ENCODE data around the gene FRMD4A. TPM values are rescaled to one million over a fixed set of nuclear protein-coding genes. Genes with fewer than 3 reads are reported as not detected.

The FRMD4A gene
- total RNA-seq, 1 experiment from 2014 or later, result 18.3 TPM

DNA sequence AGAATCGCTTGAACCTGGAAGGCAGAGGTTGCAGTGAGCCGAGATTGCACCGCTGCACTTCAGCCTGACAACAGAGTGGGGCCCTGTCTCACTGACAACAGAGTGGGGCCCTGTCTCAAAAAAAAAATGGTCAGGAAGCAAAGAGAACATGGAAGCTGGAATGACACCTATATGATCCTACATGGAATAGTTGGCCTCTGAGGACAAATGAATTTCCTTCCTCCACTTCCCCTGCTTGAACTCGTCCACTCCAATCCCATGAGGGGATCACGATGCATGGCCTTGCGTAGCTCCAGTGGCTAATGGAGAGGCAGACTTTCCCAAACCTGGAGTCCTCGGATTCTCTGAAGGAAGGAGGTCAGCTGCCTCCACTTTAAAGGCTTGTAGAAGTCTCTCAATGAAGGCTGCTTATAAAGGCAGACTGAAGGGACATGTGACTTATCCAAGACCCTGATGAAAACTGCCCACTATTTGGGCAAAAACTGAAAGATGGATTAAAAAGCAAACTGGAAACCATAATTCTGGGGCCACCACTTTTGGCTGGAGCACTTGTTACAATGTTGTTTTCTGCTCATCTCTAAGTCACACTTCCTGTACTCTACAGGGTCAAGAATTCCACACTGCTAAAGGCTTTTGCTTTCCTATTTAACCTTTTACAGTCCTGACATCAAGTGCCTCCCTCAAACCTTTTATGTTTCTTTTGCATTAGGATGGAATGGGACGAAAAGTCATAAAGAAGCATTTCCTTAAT is 529.4 kb downstream of the FRMD4A start:
- ChIA-PET CTCF (interaction anchor here (0.6 kb wide), 1 partner anchor 54 kb away, joined by 9 read pairs; no protein-coding TSS in a partner anchor), POLR2A (ENCODE audit: unreplicated experiment) (no interaction called here)
- TF ChIP-seq EZH2 (IDR thresholded peaks at IDR 0.05; ENCODE audit: low read depth), result no peak
- no peak for TF ChIP-seq CTCF (conservative IDR thresholded peaks at IDR 0.05)
- Histone ChIP-seq H3K4me3 (no peak overlapping the region), H3K36me3 (ENCODE audit: low read depth) (no peaks in the 10 kb centered on the region), H3K4me1 (replicated peaks; ENCODE audit: insufficient read depth) (0 out of 2 replicates have a peak, but pooled peaks cover 1% of the 10 kb centered on the region), H3K4me2 (no peak overlapping the region), H3K27ac (no peak overlapping the region), H4K20me1 (ENCODE audit: insufficient read depth) (no peaks in the 10 kb centered on the region), H3K9me2 (ENCODE audit: insufficient read depth) (no peaks in the 10 kb centered on the region), H3K27me3 (ENCODE audit: insufficient read depth, low read depth) (no peaks in the 10 kb centered on the region), H3F3A (ENCODE audit: insufficient read depth, low read depth) (no peaks in the 10 kb centered on the region), H2AFZ (no peak overlapping the region), H3K9me3 (ENCODE audit: insufficient read depth, low read depth) (no peaks in the 10 kb centered on the region), H3K79me2 (ENCODE audit: low read depth) (no peaks in the 10 kb centered on the region)
- intact Hi-C loops (cut with micrococcal nuclease; ENCODE audit: unreplicated experiment), result no loop called here
- no peak for DNase-seq
- no TSS peak for BruUV-seq (replicated peaks)

DNA sequence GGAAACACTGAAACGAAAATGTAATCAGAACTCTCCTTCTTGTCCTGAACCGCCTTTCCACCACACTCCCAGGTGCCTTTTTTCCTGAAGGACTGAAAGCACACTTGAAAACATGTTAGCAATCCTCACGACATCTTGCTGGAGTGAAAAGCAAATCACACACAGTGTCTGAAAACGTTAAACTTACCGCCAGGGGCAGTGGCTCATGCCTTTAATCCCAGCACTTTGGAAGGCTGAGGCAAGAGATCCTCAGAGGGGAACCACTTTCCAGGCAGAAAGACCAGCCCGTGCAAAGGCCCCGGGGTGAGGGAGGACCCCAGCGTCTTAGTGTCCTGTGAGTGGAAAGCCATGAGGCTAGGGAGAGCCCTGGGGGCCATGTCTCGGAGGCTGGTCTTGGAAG is 533.6 kb downstream of the FRMD4A start:
- ChIA-PET CTCF (no interaction called here), POLR2A (ENCODE audit: unreplicated experiment) (no interaction called here)
- Histone ChIP-seq H2AFZ (no peak overlapping the region), H3K9me2 (ENCODE audit: insufficient read depth) (no peaks in the 10 kb centered on the region), H3K27me3 (ENCODE audit: insufficient read depth, low read depth) (no peaks in the 10 kb centered on the region), H4K20me1 (ENCODE audit: insufficient read depth) (no peaks in the 10 kb centered on the region), H3K36me3 (ENCODE audit: low read depth) (no peaks in the 10 kb centered on the region), H3K27ac (no peak overlapping the region), H3K4me1 (replicated peaks; ENCODE audit: insufficient read depth) (0 out of 2 replicates have a peak, but pooled peaks cover 5% of the 10 kb centered on the region), H3F3A (ENCODE audit: insufficient read depth, low read depth) (no peaks in the 10 kb centered on the region), H3K79me2 (ENCODE audit: low read depth) (no peaks in the 10 kb centered on the region), H3K4me2 (no peak overlapping the region), H3K4me3 (no peak overlapping the region), H3K9me3 (ENCODE audit: insufficient read depth, low read depth) (no peaks in the 10 kb centered on the region)
- BruUV-seq (replicated peaks), result no TSS peak
- intact Hi-C loops (cut with micrococcal nuclease; ENCODE audit: unreplicated experiment), result no loop called here
- TF ChIP-seq CTCF (conservative IDR thresholded peaks at IDR 0.05) (no peak), EZH2 (IDR thresholded peaks at IDR 0.05; ENCODE audit: low read depth) (no peak)
- no peak for DNase-seq

GRCh38 chr10:13795653-13796555 is 534.8 kb downstream of the FRMD4A start:
- Histone ChIP-seq H3K4me3 (no peak overlapping the region), H3K79me2 (ENCODE audit: low read depth) (no peaks in the 10 kb centered on the region), H4K20me1 (ENCODE audit: insufficient read depth) (no peaks in the 10 kb centered on the region), H3F3A (ENCODE audit: insufficient read depth, low read depth) (no peaks in the 10 kb centered on the region), H3K4me1 (replicated peaks; ENCODE audit: insufficient read depth) (0 out of 2 replicates have a peak, but pooled peaks cover 5% of the 10 kb centered on the region), H3K9me2 (ENCODE audit: insufficient read depth) (no peaks in the 10 kb centered on the region), H3K4me2 (no peak overlapping the region), H2AFZ (no peak overlapping the region), H3K27me3 (ENCODE audit: insufficient read depth, low read depth) (no peaks in the 10 kb centered on the region), H3K27ac (no peak overlapping the region), H3K36me3 (ENCODE audit: low read depth) (no peaks in the 10 kb centered on the region), H3K9me3 (ENCODE audit: insufficient read depth, low read depth) (no peaks in the 10 kb centered on the region)
- no peak for DNase-seq
- TF ChIP-seq EZH2 (IDR thresholded peaks at IDR 0.05; ENCODE audit: low read depth), result no peak
- TF ChIP-seq CTCF (conservative IDR thresholded peaks at IDR 0.05), result no peak
- ChIA-PET POLR2A (ENCODE audit: unreplicated experiment) (interaction anchor here (0.5 kb wide), 1 partner anchor 263 kb away, joined by 7 read pairs; no protein-coding TSS in a partner anchor), CTCF (interaction anchor here (0.5 kb wide), 1 partner anchor 70 kb away, joined by 3 read pairs; no protein-coding TSS in a partner anchor)
- intact Hi-C loops (cut with micrococcal nuclease; ENCODE audit: unreplicated experiment), result no loop called here
- no TSS peak for BruUV-seq (replicated peaks)
